TTC549 (cell line): ENCODE measurements around the gene PIP4K2A.
"Not testable (repeated sequence)": the region's sequence is repeated elsewhere in the genome, so short reads cannot be mapped to it uniquely, and the experiment has no call there.

Source experiments
- FAIRE-seq: peaks from 2 replicates; lab custom pipeline; 2012; peaks lifted over from hg19 to GRCh38; lab: Jason Lieb, UNC

The PIP4K2A gene

GRCh38 chr10:22692119-22692518 is 22.3 kb downstream of the PIP4K2A start:
- FAIRE-seq, result not testable (repeated sequence)

- no peak for FAIRE-seq
Observed at GRCh38 chr10:22690614-22691431, 23.6 kb downstream of the PIP4K2A start.

GRCh38 chr10:22690158-22690557 is 24.2 kb downstream of the PIP4K2A start:
- FAIRE-seq, result no peak

GRCh38 chr10:22686347-22686746 is 28.0 kb downstream of the PIP4K2A start:
- no peak for FAIRE-seq

- FAIRE-seq, result no peak
Observed at GRCh38 chr10:22685926-22686325, 28.5 kb downstream of the PIP4K2A start.

- FAIRE-seq, result no peak
Observed at GRCh38 chr10:22684699-22685098, 29.7 kb downstream of the PIP4K2A start.

GRCh38 chr10:22683140-22683389 is 31.3 kb downstream of the PIP4K2A start:
- no peak for FAIRE-seq

GRCh38 chr10:22682237-22683139 is 31.9 kb downstream of the PIP4K2A start:
- no peak for FAIRE-seq

GRCh38 chr10:22681783-22682183 is 32.6 kb downstream of the PIP4K2A start:
- no peak for FAIRE-seq

GRCh38 chr10:22681301-22681700 is 33.1 kb downstream of the PIP4K2A start:
- no peak for FAIRE-seq

- no peak for FAIRE-seq
Observed at GRCh38 chr10:22679608-22680007, 34.8 kb downstream of the PIP4K2A start.

GRCh38 chr10:22677333-22677732 is 37.0 kb downstream of the PIP4K2A start:
- no peak for FAIRE-seq

- no peak for FAIRE-seq
Observed at GRCh38 chr10:22676435-22676834, 37.9 kb downstream of the PIP4K2A start.

GRCh38 chr10:22674573-22674930 is 39.8 kb downstream of the PIP4K2A start:
- no peak for FAIRE-seq

GRCh38 chr10:22673785-22674572 is 40.4 kb downstream of the PIP4K2A start:
- no peak for FAIRE-seq

GRCh38 chr10:22673091-22673392 is 41.3 kb downstream of the PIP4K2A start:
- FAIRE-seq, result no peak

- FAIRE-seq, result no peak
Observed at GRCh38 chr10:22672319-22673090, 41.9 kb downstream of the PIP4K2A start.

GRCh38 chr10:22670788-22671187 is 43.6 kb downstream of the PIP4K2A start:
- FAIRE-seq, result no peak

- FAIRE-seq, result no peak
Observed at GRCh38 chr10:22669163-22669711, 45.1 kb downstream of the PIP4K2A start.

- FAIRE-seq, result no peak
Observed at GRCh38 chr10:22667093-22667480, 47.3 kb downstream of the PIP4K2A start.

- FAIRE-seq, result no peak
Observed at GRCh38 chr10:22666287-22667092, 47.9 kb downstream of the PIP4K2A start.
